GM19455 (cell line): ENCODE results near the gene RNF220.
"Not testable (repeated sequence)": the region's sequence is repeated elsewhere in the genome, so short reads cannot be mapped to it uniquely, and the experiment has no call there.

Source experiments
- ATAC-seq: cut with Tn5 transposase; IDR thresholded peaks from one replicate; pipeline ENCODE4 v1.9.1; 2021; ENCODE audit not compliant: unreplicated experiment

RNF220 gene

DNA sequence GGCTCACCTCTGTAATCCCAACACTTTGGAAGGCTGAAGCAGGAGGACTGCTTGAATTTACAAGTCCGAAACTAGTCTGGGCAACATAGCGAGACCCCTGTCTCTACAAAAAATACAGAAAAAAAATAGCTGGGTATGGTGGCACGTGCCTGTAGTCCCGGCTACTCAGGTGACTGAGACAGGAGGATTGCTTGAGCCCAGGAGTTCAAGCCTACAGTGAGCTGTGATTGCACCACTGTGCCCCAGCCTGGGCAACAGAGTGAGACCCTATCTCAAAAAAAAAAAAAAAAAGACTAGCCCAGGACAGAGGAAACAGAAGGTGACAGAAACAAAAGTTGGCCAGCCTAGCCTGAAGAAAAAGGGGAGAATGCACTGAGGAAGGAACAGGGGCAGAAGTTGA lies 290.6 kb downstream of the RNF220 start:
- no peak for ATAC-seq

- no peak for ATAC-seq
Measured at GRCh38 chr1:44696101-44696500, 291.0 kb downstream of the RNF220 start.

- ATAC-seq: no peak
Measured at GRCh38 chr1:44696789-44697345, 291.8 kb downstream of the RNF220 start.

GRCh38 chr1:44698138-44698537 lies 293.1 kb downstream of the RNF220 start:
- ATAC-seq: no peak

GRCh38 chr1:44699375-44699774 lies 294.3 kb downstream of the RNF220 start:
- ATAC-seq: not testable (repeated sequence)

DNA sequence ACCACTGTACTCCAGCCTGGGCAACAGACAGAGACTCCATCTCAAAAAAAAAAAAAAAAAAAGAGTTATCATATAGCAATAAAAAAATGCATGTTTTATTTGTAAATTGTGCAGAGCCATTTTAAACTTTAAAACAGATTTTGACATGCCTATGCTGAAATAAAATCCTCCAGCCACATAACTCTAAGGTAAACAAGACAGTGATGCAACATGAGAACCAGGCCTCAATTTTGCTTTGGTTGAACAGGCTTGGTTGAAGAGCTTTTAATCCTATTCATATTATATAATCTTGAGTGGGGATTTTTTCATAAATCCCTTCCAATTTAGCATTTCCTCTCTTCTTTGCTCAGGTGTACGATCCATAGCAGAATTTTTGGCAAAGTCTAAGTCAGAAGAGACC lies 295.5 kb downstream of the RNF220 start:
- ATAC-seq: no peak

DNA sequence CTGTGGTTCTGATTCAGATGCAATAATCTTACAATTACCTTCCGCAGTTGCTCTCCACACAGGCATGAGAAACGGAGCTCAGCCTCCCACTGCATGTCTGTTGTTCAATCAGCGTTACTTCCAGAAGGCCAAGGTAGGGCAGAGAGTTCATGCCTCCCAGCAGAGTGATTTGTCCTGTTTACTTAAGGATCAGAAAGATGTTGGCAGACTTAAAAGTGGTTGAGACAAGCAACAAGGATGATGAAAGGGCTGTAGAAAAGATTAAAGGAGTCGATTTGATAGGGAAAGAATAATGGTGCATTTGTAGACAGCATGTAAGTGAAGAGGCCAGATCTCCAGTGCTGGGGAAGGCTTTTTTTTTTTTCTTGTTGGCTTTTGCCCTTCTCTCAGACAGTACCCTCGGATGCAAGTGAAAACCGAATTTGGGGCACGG lies 296.1 kb downstream of the RNF220 start:
- no peak for ATAC-seq
